Measurements from ENCODE around the gene SLC10A7. TPM values are rescaled to one million over a fixed set of nuclear protein-coding genes. Genes with fewer than 3 reads are reported as not detected.

SLC10A7 gene
- total RNA-seq (1 to 10 TPM; 2.6 to 5.7 (median 4.3) TPM), polyA plus RNA-seq (1 to 10 TPM; 1.3 to 3.9 (median 2.4) TPM)
- long read RNA-seq, donor 1, partial matches to known transcripts: 0 of 2 reads
- long read RNA-seq, donor 1, other reads (novel, unspliced or antisense): 1 of 2 reads
- long read RNA-seq, donor 2, partial matches to known transcripts: 0 of 3 reads
- long read RNA-seq, donor 2, other reads (novel, unspliced or antisense): 1 of 3 reads

GRCh38 chr4:146521541-146522097 lies at the start of gene SLC10A7:
Gene SLC10A7 (minus strand): TSS chr4:146521940. CDS start chr4:146521717, 223 bp downstream.
- WGBS, 3 donors: 0% methylated on average over 30 of the region's 30 CpGs
- no peak for TF ChIP-seq CTCF (IDR thresholded peaks at IDR 0.05)
- intact Hi-C loops (cut with DNase I): loop anchor here in 1 of 2 donors (10.0 kb wide), 1 partner anchor 177 kb away; no protein-coding TSS in a partner anchor

GRCh38 chr4:146567396-146567795 lies 45.7 kb upstream of the SLC10A7 start:
- intact Hi-C loops (cut with DNase I): no loop called here
- Histone ChIP-seq H3K4me3 (no peak overlapping the region), H3K36me3 (ENCODE audit: insufficient read depth in 1 of 2, low read depth in 1 of 2) (no peaks in the 10 kb centered on the region), H3K27me3 (ENCODE audit: insufficient read depth in 3 of 3, low read length in 2 of 3) (peaks cover 0 to 3% (median 0%) of the 10 kb centered on the region in 3 donors), H3K9me3 (no peaks in the 10 kb centered on the region), H3K4me1 (no peaks in the 10 kb centered on the region), H3K27ac (no peak overlapping the region)
- DNase-seq: no peak
- WGBS, 3 donors: 47 to 50% (median 50%) methylated on average over 2 of the region's 2 CpGs
- ATAC-seq: no peak
- TF ChIP-seq CTCF (IDR thresholded peaks at IDR 0.05): no peak

More at GRCh38 chr4:146521541-146522097, at the start of gene SLC10A7:
- Histone ChIP-seq H3K9me3 (no peaks in the 10 kb centered on the region), H3K36me3 (ENCODE audit: insufficient read depth in 1 of 2, low read depth in 1 of 2) (peaks cover 0 to 3% of the 10 kb centered on the region in 2 donors), H3K4me3 (peak within 1 kb of the TSS; percentile 90), H3K4me1 (peaks cover 24% of the 10 kb centered on the region), H3K27me3 (ENCODE audit: insufficient read depth in 3 of 3, low read length in 2 of 3) (no peaks in the 10 kb centered on the region), H3K27ac (peak within 1 kb of the TSS; percentile 82)
- DNase-seq (peak; percentile 76 to 81), ATAC-seq (peak; percentile 86 to 94 (median 91))

- peaks cover 0 to 3% (median 0%) of the 10 kb centered on the region in 3 donors for H3K27me3 ChIP-seq (ENCODE audit: insufficient read depth in 3 of 3, low read length in 2 of 3)
- DNase-seq (no peak), ATAC-seq (no peak)
- H3K27ac ChIP-seq: no peak overlapping the region
- no peak for TF ChIP-seq CTCF (IDR thresholded peaks at IDR 0.05)
- no peaks in the 10 kb centered on the region for H3K4me1 ChIP-seq
- intact Hi-C loops (cut with DNase I): no loop called here
- 48 to 56% (median 54%) methylated on average over 3 of the region's 3 CpGs for WGBS, 3 donors
- H3K36me3 ChIP-seq (ENCODE audit: insufficient read depth in 1 of 2, low read depth in 1 of 2): no peaks in the 10 kb centered on the region
- H3K9me3 ChIP-seq: no peaks in the 10 kb centered on the region
- H3K4me3 ChIP-seq: no peak overlapping the region
Measured at GRCh38 chr4:146564492-146564891, 42.8 kb upstream of the SLC10A7 start.

- WGBS, 3 donors: 62 to 73% (median 66%) methylated on average over 3 of the region's 3 CpGs
- H3K27me3 ChIP-seq (ENCODE audit: insufficient read depth in 3 of 3, low read length in 2 of 3): no peaks in the 10 kb centered on the region
- H3K36me3 ChIP-seq (ENCODE audit: insufficient read depth in 1 of 2, low read depth in 1 of 2): no peaks in the 10 kb centered on the region
- H3K4me3 ChIP-seq: no peak overlapping the region
- H3K27ac ChIP-seq: no peak overlapping the region
- no peak for ATAC-seq
- intact Hi-C loops (cut with DNase I): no loop called here
- no peak for DNase-seq
- H3K9me3 ChIP-seq: no peaks in the 10 kb centered on the region
- H3K4me1 ChIP-seq: no peaks in the 10 kb centered on the region
- no peak for TF ChIP-seq CTCF (IDR thresholded peaks at IDR 0.05)
Measured at GRCh38 chr4:146550161-146550560, 28.4 kb upstream of the SLC10A7 start.
